DMS79 treated with DMSO at 0.1 percent for 48 hours (cell line): ENCODE measurements around the gene FRYL.
"Not testable (repeated sequence)": the region's sequence is repeated elsewhere in the genome, so short reads cannot be mapped to it uniquely, and the experiment has no call there.

Source experiments
- DNase-seq: peaks from one replicate; lab custom pipeline; 2025; lab: John Stamatoyannopoulos, UW

Gene FRYL

GRCh38 chr4:48745223-48745622, 34.9 kb downstream of the FRYL start:
- DNase-seq, result not testable (repeated sequence)

DNA sequence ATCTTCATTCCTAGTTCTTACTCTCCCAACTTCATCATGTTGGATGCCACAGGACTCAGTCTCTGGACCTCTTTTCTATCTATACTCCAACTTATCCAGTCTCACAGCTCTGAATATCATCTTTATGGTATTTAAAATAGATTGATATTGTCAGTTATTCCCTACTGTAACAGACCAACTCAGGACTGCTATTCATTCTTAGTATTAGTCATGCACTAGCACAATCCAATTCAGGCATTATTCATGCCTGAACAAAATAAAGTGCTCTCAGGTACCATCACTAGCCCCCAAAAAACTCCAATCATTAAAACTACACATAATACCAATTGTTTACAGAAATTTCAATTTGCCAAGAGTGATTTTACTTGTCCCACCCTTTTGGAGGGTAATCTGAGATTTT, 37.7 kb downstream of the FRYL start:
- DNase-seq, result no peak

DNA sequence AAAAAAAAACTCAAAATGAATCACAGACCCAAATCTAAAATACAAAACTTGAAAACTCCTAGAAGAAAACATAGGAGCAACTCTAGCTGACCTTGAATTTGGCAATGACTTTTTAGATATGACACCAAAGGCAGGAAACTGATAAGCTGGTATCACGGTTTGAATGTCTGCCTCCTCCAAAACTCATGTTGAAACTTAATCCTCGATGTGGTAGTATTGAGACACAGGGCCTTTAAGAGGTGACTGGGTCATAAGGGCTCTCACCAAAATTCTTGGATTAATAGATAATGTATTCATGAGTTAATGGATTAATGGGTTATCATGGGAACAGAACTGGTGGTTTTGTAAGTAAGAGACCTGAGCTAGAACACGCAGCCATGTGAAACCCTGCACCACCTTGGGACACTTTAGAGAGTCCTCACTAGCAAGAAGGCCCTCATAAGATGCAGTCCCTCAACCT, 40.5 kb downstream of the FRYL start:
- no peak for DNase-seq

DNA sequence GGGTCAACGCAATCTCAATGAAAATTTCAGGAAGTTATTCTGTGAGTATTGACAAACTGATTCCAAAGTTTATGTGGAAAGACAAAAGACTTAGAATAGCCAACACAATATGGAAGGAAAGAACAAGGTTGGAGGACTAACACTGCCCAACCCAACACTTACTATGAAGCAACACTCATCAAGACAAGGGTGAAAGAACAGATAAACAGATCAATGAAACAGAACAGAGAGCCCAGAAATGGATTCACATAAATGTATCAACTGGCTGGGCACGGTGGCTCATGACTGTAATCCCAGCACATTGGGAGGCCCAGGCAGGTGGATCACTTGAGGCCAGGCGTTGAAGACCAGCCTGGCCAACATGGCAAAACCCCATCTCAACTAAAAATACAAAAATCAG, 41.2 kb downstream of the FRYL start:
- no peak for DNase-seq

GRCh38 chr4:48728906-48729496, 51.1 kb downstream of the FRYL start:
- DNase-seq, result not testable (repeated sequence)

DNA sequence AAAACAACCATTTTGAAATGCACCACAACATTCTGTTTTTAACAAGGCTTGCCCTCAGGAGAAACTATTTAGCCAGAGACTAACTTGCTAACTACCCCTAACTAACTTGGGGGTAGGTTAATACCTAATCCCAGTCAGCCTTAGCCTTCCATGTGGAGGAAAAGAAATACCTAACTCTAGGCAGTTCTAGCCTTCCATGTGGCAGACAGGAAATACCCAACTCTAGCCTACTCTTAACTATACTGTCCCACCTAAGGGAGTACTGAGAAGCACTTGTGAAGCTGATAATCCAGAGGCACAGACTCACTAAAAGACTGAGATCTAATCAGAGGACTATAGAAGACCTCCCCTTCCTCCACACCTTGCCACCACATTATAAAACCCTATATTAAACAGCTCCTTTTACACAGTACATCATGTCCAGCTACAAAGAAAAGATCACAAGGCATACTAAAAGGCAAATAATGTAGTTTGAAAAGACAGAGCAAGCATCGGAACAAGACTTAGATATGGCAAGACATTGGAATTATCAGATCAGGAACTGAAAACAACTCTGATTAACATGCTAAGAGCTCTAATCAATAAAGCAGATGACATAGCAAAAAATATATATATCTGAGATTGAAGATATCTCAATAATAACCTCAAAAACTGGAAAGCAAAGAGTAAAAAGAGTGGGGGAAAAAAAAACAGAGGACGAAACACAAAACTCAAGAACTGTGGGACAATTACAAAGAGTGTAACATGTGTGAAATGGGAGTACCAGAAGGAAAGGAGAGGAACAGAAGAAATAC, 52.2 kb downstream of the FRYL start:
- no peak for DNase-seq

DNA sequence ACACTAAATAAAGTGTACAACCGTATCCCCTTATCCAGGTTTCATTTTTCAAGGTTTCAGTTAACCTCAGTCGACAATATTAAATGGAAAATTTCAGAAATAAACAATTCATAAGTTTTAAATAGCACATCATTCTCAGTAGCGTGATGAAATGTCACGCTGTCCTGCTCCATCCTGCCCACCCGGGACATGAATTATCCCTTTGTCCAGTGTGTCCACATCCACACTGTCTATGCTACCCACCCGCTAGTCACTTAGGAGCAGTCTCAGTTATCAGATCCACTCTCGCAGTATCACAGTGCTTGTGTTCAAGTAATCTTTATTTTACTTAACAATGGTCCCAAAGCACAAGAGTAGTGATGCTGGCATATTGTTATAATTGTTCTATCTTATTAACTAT, 54.7 kb downstream of the FRYL start:
- no peak for DNase-seq

GRCh38 chr4:48722509-48723446, 57.3 kb downstream of the FRYL start:
- DNase-seq, result no peak

DNA sequence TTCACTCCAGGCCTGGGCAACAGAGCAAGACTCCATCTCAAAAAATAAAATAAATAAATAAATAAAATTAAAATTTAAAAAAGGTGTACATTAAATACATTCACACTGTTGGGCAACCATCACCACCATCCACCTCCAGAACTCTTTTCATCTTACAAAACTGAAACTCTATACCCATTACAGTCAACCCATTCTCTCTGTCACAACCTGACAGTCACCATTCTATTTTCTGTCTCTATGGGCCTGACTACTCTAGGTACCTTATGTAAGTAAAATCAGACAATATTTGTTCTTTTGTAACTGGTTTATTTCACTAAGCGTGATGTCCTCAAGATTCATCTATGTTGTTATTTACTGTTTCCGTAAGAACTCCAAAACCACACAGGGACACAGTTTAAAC, 59.6 kb downstream of the FRYL start:
- DNase-seq, result no peak

DNA sequence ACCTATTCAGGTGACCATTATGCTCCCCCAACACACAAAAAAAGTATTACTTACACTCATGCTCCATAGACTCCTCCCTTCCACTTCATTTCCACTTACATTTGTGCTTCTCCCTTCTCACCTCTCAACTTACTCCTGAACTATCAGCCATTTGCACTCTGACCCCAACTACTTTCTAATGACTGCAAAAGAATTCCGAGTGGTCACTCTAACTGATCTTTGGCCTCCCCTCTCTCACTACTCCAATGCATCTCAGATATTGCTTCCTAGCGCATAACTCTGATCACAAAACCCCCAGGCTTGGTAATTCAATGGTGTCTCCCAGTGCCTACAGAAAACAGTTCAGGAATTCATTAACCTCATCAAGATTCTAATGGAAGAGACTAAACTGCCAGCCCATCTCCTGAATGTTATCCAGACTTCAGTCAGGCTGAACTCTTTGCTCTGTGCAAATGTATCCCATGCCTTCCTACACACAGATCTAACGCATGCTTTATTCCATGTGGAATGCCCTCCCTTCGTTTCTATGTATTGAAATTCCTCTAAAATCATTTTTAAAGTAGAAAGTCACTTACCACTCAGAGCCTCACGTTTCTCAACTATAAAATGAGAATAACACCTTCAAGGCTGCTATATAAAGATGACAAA, 61.1 kb downstream of the FRYL start:
- DNase-seq, result no peak

GRCh38 chr4:48716285-48716684, 63.8 kb downstream of the FRYL start:
- DNase-seq, result not testable (repeated sequence)

DNA sequence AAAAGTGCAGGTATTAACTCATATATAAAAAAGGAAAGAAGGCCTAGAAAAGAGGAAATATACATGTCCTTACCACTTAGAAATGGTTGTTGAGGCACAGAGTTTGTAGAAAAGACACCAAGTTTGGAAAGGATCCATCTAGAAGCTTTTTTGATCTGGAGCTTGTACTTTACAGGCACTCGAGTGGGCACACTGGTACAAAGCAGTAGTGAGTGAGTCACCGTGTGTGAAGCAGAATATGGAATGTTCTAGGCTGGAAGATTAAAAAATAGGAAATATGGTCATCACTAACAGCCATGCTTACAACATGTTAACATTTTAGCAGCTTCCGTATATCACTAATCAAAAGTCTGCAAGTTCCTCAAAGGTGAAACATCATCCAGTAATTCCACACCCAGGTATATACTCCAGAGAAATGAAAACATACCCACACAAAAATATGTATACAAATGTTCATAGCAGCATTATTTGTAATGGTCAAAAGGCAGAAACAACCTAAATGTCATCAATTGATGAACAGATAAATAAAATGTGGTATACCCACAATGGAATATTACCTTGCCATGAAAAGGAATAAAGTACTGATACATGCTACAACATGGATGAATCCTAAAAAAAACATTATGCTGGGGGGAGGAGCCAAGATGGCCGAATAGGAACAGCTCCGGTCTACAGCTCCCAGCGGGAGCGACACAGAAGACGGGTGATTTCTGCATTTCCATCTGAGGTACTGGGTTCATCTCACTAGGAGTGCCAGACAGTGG, 69.5 kb downstream of the FRYL start:
- DNase-seq, result no peak

- DNase-seq, result no peak
Observed at GRCh38 chr4:48709901-48710300, 70.2 kb downstream of the FRYL start.

DNA sequence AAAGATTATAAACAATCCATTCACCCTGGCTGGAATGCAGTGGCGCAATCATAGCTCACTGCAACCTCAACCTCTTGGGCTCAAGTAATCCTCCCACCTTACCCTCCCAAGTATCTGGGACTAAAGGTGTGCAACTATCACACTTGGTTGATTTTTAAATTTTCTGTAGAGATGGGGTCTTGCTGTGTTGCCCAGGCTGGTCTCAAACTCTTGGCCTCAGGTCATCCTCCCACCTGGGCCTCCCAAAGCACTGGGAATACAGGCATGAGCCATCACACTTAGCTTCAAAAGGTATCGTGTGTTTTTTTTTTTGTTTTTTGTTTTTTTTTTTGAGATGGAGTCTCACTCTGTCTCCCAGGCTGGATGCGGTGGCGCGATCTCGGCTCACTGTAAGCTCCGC, 71.5 kb downstream of the FRYL start:
- DNase-seq, result no peak

- no peak for DNase-seq
Observed at GRCh38 chr4:48706736-48707135, 73.3 kb downstream of the FRYL start.

GRCh38 chr4:48705609-48706008, 74.5 kb downstream of the FRYL start:
- DNase-seq, result no peak

- no peak for DNase-seq
Observed at GRCh38 chr4:48704091-48704802, 75.8 kb downstream of the FRYL start.

DNA sequence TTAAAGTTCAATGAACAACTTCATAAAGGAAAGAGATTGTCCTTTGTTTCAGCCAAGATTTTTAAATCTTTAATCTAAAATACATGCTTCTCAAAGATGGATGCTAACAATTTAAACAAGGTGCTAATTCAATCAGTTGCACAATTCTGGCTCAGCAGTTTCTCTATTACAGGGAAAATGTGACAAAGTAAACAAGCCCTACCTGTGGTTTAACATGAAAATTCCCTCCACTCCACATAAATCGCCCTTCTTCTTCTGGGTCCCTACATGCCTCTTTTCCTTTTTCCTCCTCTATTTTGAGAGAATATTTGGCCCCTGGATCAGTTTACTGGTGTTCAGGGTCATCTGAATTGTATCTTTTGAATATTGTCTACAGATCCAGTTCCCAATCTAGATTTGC, 80.6 kb downstream of the FRYL start:
- no peak for DNase-seq

GRCh38 chr4:48698029-48698971, 81.8 kb downstream of the FRYL start:
- DNase-seq, result no peak

DNA sequence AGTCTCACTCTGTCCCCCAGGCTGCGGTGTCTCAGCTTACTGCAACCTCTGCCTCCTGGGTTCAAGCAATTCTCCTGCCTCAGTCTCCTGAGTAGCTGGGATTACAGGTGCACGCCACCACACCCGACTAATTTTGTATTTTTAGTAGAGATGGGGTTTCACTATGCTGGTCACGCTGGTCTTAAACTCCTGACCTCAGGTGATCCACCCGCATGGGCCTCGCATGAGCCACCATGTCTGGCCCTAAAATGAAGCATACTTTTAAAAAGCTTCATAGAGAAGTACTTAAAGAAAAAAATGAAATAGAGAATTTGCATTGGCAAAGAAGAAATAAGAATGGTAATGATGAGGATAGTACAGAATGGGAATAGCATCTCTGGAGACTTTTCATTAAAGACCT, 82.6 kb downstream of the FRYL start:
- not testable (repeated sequence) for DNase-seq
